ENCODE data around the gene CCDC39. TPM values are rescaled to one million over a fixed set of nuclear protein-coding genes. Genes with fewer than 3 reads are reported as not detected.

Gene CCDC39
- polyA plus RNA-seq, 1 donor (not counting 4 experiments of a cell fraction or from before 2014, with no cell fraction given): not detected

GRCh38 chr3:180698760-180699270 is 19.5 kb upstream of the CCDC39 start:
- Histone ChIP-seq H3K4me1 (ENCODE audit: control insufficient read depth, extremely low read depth, insufficient read depth, low read length) (no peaks in the 10 kb centered on the region), H3K4me3 (ENCODE audit: control insufficient read depth in 2 of 3, extremely low read depth in 1 of 3, insufficient read depth in 2 of 3, low read depth in 1 of 3, low read length in 3 of 3) (no peak overlapping the region), H3K9me3 (ENCODE audit: control insufficient read depth, low read depth, low read length) (no peaks in the 10 kb centered on the region), H3K27ac (ENCODE audit: control insufficient read depth, insufficient read depth, low read length) (no peak overlapping the region), H3K9me1 (ENCODE audit: control insufficient read depth, extremely low read depth, insufficient read depth, low read length) (no peaks in the 10 kb centered on the region), H4K20me1 (ENCODE audit: control insufficient read depth, extremely low read depth, insufficient read depth, low read length) (no peaks in the 10 kb centered on the region), H3K79me2 (ENCODE audit: control insufficient read depth, insufficient read depth, low read length) (no peaks in the 10 kb centered on the region), H3K36me3 (ENCODE audit: control insufficient read depth in 2 of 2, extremely low read depth in 1 of 2, insufficient read depth in 2 of 2, low read length in 2 of 2) (no peaks in the 10 kb centered on the region), H2AFZ (ENCODE audit: control insufficient read depth, low read length) (no peak overlapping the region), H3K9ac (ENCODE audit: control insufficient read depth, extremely low read depth, insufficient read depth, low read length) (no peak overlapping the region), H3K27me3 (ENCODE audit: control insufficient read depth, extremely low read depth, insufficient read depth, low read length) (no peaks in the 10 kb centered on the region), H3K4me2 (ENCODE audit: control insufficient read depth, extremely low read depth, insufficient read depth, low read depth, low read length) (no peak overlapping the region)
- DNase-seq (ENCODE audit: low read depth, low spot score): no peak
- FAIRE-seq: no peak
- dilution Hi-C loops (cut with MboI; ENCODE audit: extremely low pct_ligation_motif_present, low sequenced_read_pairs): no loop called here
- TF ChIP-seq EZH2 (IDR thresholded peaks at IDR 0.05; ENCODE audit: low read length) (no peak), CTCF (optimal IDR thresholded peaks at IDR 0.05 in 1 of 3, IDR thresholded peaks at IDR 0.05 in 1 of 3, conservative IDR thresholded peaks at IDR 0.05 in 1 of 3; ENCODE audit: extremely low read depth in 1 of 3, insufficient read depth in 2 of 3, low read length in 3 of 3) (no peak)

- Histone ChIP-seq H3K4me3 (ENCODE audit: control insufficient read depth in 2 of 3, extremely low read depth in 1 of 3, insufficient read depth in 2 of 3, low read depth in 1 of 3, low read length in 3 of 3) (no peak overlapping the region), H3K9ac (ENCODE audit: control insufficient read depth, extremely low read depth, insufficient read depth, low read length) (no peak overlapping the region), H2AFZ (ENCODE audit: control insufficient read depth, low read length) (no peak overlapping the region), H4K20me1 (ENCODE audit: control insufficient read depth, extremely low read depth, insufficient read depth, low read length) (no peaks in the 10 kb centered on the region), H3K4me2 (ENCODE audit: control insufficient read depth, extremely low read depth, insufficient read depth, low read depth, low read length) (no peak overlapping the region), H3K36me3 (ENCODE audit: control insufficient read depth in 2 of 2, extremely low read depth in 1 of 2, insufficient read depth in 2 of 2, low read length in 2 of 2) (no peaks in the 10 kb centered on the region), H3K9me3 (ENCODE audit: control insufficient read depth, low read depth, low read length) (no peaks in the 10 kb centered on the region), H3K79me2 (ENCODE audit: control insufficient read depth, insufficient read depth, low read length) (no peaks in the 10 kb centered on the region), H3K27ac (ENCODE audit: control insufficient read depth, insufficient read depth, low read length) (no peak overlapping the region), H3K4me1 (ENCODE audit: control insufficient read depth, extremely low read depth, insufficient read depth, low read length) (no peaks in the 10 kb centered on the region), H3K27me3 (ENCODE audit: control insufficient read depth, extremely low read depth, insufficient read depth, low read length) (no peaks in the 10 kb centered on the region), H3K9me1 (ENCODE audit: control insufficient read depth, extremely low read depth, insufficient read depth, low read length) (no peaks in the 10 kb centered on the region)
- TF ChIP-seq EZH2 (IDR thresholded peaks at IDR 0.05; ENCODE audit: low read length): no peak
- no peak for DNase-seq (ENCODE audit: low read depth, low spot score)
- dilution Hi-C loops (cut with MboI; ENCODE audit: extremely low pct_ligation_motif_present, low sequenced_read_pairs): no loop called here
- FAIRE-seq: no peak
Measured at GRCh38 chr3:180694321-180694720, 15.0 kb upstream of the CCDC39 start.

GRCh38 chr3:180693656-180694055 is 14.4 kb upstream of the CCDC39 start:
- DNase-seq (ENCODE audit: low read depth, low spot score): no peak
- H3K9ac ChIP-seq (ENCODE audit: control insufficient read depth, extremely low read depth, insufficient read depth, low read length): no peak overlapping the region
- no peaks in the 10 kb centered on the region for H3K4me1 ChIP-seq (ENCODE audit: control insufficient read depth, extremely low read depth, insufficient read depth, low read length)
- no peaks in the 10 kb centered on the region for H3K36me3 ChIP-seq (ENCODE audit: control insufficient read depth in 2 of 2, extremely low read depth in 1 of 2, insufficient read depth in 2 of 2, low read length in 2 of 2)
- TF ChIP-seq EZH2 (IDR thresholded peaks at IDR 0.05; ENCODE audit: low read length) (no peak), CTCF (optimal IDR thresholded peaks at IDR 0.05 in 1 of 3, IDR thresholded peaks at IDR 0.05 in 1 of 3, conservative IDR thresholded peaks at IDR 0.05 in 1 of 3; ENCODE audit: extremely low read depth in 1 of 3, insufficient read depth in 2 of 3, low read length in 3 of 3) (no peak)
- H2AFZ ChIP-seq (ENCODE audit: control insufficient read depth, low read length): no peak overlapping the region
- H3K27me3 ChIP-seq (ENCODE audit: control insufficient read depth, extremely low read depth, insufficient read depth, low read length): no peaks in the 10 kb centered on the region
- dilution Hi-C loops (cut with MboI; ENCODE audit: extremely low pct_ligation_motif_present, low sequenced_read_pairs): no loop called here
- no peak overlapping the region for H3K4me3 ChIP-seq (ENCODE audit: control insufficient read depth in 2 of 3, extremely low read depth in 1 of 3, insufficient read depth in 2 of 3, low read depth in 1 of 3, low read length in 3 of 3)
- no peaks in the 10 kb centered on the region for H3K9me1 ChIP-seq (ENCODE audit: control insufficient read depth, extremely low read depth, insufficient read depth, low read length)
- no peaks in the 10 kb centered on the region for H3K79me2 ChIP-seq (ENCODE audit: control insufficient read depth, insufficient read depth, low read length)
- H4K20me1 ChIP-seq (ENCODE audit: control insufficient read depth, extremely low read depth, insufficient read depth, low read length): no peaks in the 10 kb centered on the region
- H3K9me3 ChIP-seq (ENCODE audit: control insufficient read depth, low read depth, low read length): no peaks in the 10 kb centered on the region
- no peak for FAIRE-seq
- H3K27ac ChIP-seq (ENCODE audit: control insufficient read depth, insufficient read depth, low read length): no peak overlapping the region
- no peak overlapping the region for H3K4me2 ChIP-seq (ENCODE audit: control insufficient read depth, extremely low read depth, insufficient read depth, low read depth, low read length)

All from keratinocyte (primary cell).